ENCODE data around the gene ORC3. TPM values are rescaled to one million over a fixed set of nuclear protein-coding genes. Genes with fewer than 3 reads are reported as not detected.

Gene ORC3
- total RNA-seq, 1 experiment from 2014 or later, result 32.7 TPM

- H3K27me3 Mint-ChIP-seq (ENCODE audit: unreplicated experiment), result no peaks in the 10 kb centered on the region
- H3K4me1 Mint-ChIP-seq (ENCODE audit: low read depth, unreplicated experiment), result no peaks in the 10 kb centered on the region
- BruUV-seq (replicated peaks), result no TSS peak
- DNase-seq, result no peak
- CTCF ChIA-PET, result no interaction called here
- no peak overlapping the region for H3K27ac Mint-ChIP-seq (ENCODE audit: unreplicated experiment)
- H3K4me3 Mint-ChIP-seq (ENCODE audit: low read depth, unreplicated experiment), result no peak overlapping the region
- intact Hi-C loops (cut with micrococcal nuclease; ENCODE audit: unreplicated experiment), result no loop called here
- no peaks in the 10 kb centered on the region for H3K9me3 Mint-ChIP-seq (ENCODE audit: low read depth, unreplicated experiment)
- H3K36me3 Mint-ChIP-seq (ENCODE audit: insufficient read depth, unreplicated experiment), result no peaks in the 10 kb centered on the region
- TF ChIP-seq CTCF (IDR thresholded peaks at IDR 0.05; ENCODE audit: unreplicated experiment), result no peak
Measured at GRCh38 chr6:87639373-87639772, 49.4 kb downstream of the ORC3 start.

- H3K4me3 Mint-ChIP-seq (ENCODE audit: low read depth, unreplicated experiment), result no peak overlapping the region
- H3K27me3 Mint-ChIP-seq (ENCODE audit: unreplicated experiment), result no peaks in the 10 kb centered on the region
- no peaks in the 10 kb centered on the region for H3K4me1 Mint-ChIP-seq (ENCODE audit: low read depth, unreplicated experiment)
- no peak overlapping the region for H3K27ac Mint-ChIP-seq (ENCODE audit: unreplicated experiment)
- no peak for TF ChIP-seq CTCF (IDR thresholded peaks at IDR 0.05; ENCODE audit: unreplicated experiment)
- no peak for DNase-seq
- no peaks in the 10 kb centered on the region for H3K9me3 Mint-ChIP-seq (ENCODE audit: low read depth, unreplicated experiment)
- CTCF ChIA-PET, result no interaction called here
- no TSS peak for BruUV-seq (replicated peaks)
- no peaks in the 10 kb centered on the region for H3K36me3 Mint-ChIP-seq (ENCODE audit: insufficient read depth, unreplicated experiment)
- intact Hi-C loops (cut with micrococcal nuclease; ENCODE audit: unreplicated experiment), result no loop called here
Measured at GRCh38 chr6:87641065-87641692, 51.2 kb downstream of the ORC3 start.

DNA sequence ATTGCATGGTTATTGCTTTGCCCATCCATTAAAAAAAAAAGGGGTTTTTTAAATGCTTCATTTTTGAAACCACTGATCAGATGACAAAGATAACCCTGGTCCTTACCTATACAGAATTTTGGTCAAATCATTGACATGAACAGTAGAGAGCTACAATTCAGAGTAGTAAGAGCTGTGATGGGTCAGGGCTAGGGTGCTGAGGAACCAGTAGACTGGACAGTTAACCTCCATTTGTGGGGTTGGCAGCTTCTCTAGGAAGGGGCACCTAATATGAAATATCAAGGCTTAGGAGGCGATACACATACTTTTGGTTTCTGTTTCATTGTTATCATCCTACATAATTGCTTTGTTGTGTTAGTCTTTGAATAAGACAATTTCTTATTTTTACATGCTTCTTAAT, 55.1 kb downstream of the ORC3 start:
- peaks cover 5% of the 10 kb centered on the region for H3K36me3 Mint-ChIP-seq (ENCODE audit: insufficient read depth, unreplicated experiment)
- H3K9me3 Mint-ChIP-seq (ENCODE audit: low read depth, unreplicated experiment), result no peaks in the 10 kb centered on the region
- no peaks in the 10 kb centered on the region for H3K27me3 Mint-ChIP-seq (ENCODE audit: unreplicated experiment)
- H3K27ac Mint-ChIP-seq (ENCODE audit: unreplicated experiment), result no peak overlapping the region
- TF ChIP-seq CTCF (IDR thresholded peaks at IDR 0.05; ENCODE audit: unreplicated experiment), result no peak
- no peaks in the 10 kb centered on the region for H3K4me1 Mint-ChIP-seq (ENCODE audit: low read depth, unreplicated experiment)
- BruUV-seq (replicated peaks), result no TSS peak
- intact Hi-C loops (cut with micrococcal nuclease; ENCODE audit: unreplicated experiment), result no loop called here
- CTCF ChIA-PET, result interaction anchor here (0.7 kb wide), 1 partner anchor 336 kb away, joined by 3 read pairs; no protein-coding TSS in a partner anchor
- DNase-seq, result no peak
- H3K4me3 Mint-ChIP-seq (ENCODE audit: low read depth, unreplicated experiment), result no peak overlapping the region

DNA sequence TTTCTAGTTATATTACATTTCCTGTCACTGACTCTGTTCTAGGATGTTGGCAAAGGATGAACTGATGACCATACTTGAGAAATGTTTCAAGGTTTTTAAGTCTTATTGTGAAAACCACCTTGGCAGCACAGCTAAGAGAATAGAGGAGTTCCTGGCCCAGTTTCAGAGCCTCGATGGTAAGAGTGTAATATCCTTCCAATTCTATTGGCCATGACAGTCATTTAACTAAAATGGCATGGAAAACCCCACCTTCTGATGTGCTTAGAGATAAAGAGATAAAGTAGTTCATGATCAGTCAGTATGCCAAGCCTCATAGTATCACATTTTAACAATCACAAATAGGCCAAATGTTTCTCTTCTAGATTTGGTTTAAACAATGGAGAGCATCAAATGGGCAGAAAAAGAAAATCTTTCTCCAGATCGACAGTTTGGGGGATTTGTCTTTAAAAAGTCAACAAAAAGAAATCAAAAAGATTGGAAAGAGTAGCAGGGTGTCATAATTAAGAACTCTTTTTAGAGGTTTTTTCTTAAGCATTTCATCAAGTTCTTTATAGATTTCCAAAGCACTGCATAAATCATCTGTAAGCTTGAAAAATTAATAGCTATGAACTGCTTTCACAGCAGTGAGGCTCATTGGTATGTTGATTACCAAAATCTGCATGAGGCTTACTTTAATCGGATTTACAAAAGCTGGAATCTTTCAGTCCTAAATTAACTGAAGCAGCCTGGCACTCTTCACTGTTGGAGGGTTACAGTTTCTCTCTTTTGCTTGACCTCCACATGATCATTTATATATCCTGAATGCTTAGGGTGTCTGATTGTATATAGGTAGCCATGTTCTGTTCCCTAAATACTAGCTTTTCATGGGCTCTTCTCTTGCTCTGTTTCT, 63.4 kb downstream of the ORC3 start:
- no TSS peak for BruUV-seq (replicated peaks)
- Mint-ChIP-seq H3K4me1 (ENCODE audit: low read depth, unreplicated experiment) (no peaks in the 10 kb centered on the region), H3K9me3 (ENCODE audit: low read depth, unreplicated experiment) (no peaks in the 10 kb centered on the region), H3K4me3 (ENCODE audit: low read depth, unreplicated experiment) (no peak overlapping the region), H3K27ac (ENCODE audit: unreplicated experiment) (no peak overlapping the region), H3K36me3 (ENCODE audit: insufficient read depth, unreplicated experiment) (peaks cover 5% of the 10 kb centered on the region), H3K27me3 (ENCODE audit: unreplicated experiment) (no peaks in the 10 kb centered on the region)
- intact Hi-C loops (cut with micrococcal nuclease; ENCODE audit: unreplicated experiment), result no loop called here
- no peak for DNase-seq
- CTCF ChIA-PET, result no interaction called here
- no peak for TF ChIP-seq CTCF (IDR thresholded peaks at IDR 0.05; ENCODE audit: unreplicated experiment)
